GM21825 (cell line): ENCODE measurements around the gene MAP3K3.

Experiments
- ATAC-seq: cut with Tn5 transposase; IDR thresholded peaks from one replicate; pipeline ENCODE4 v1.9.1; 2021; ENCODE audit warnings: mild to moderate bottlenecking, moderate library complexity; ENCODE audit not compliant: unreplicated experiment

MAP3K3 gene

DNA sequence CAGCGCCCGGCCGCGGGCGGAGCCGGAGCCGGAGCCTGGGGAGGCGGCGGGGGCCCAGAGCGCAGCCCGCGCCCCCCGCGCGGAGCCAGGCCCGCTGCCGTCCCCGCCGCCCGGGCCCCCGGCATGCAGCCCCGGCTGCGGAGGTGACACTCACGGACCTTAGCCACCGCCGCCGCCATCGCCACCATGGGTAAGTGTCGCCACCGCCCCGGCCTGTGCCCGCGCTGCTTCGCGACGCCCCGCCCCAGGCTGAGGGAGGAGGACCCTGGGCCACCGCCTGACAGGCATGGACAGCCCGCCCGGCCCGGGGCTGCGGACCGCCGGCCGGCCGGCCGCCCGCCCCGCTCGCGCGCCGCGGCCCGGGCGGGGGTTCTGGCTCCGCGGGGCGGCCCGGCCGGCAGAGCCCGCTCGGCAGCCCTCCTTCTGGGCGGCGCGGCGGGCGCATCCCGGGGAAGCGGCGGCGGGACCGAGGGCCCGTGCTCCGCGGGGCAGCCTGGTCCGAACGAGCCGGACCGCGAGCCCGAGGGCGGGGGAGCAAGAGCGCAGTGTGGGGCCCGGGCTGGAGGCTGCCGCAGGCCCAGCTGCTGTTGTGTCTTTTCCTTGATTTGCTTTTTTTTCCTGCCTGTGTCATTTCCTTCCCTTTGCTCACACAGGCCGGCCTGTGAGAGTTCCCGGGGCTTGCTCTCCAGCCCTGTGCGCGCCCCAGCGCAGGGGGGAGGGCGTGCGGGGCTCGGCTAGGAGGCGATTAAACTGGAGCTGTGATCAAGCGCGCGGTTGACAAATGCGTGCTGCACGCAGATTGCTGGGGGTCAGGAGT, 565 bp downstream of the MAP3K3 start:
- peak; percentile 31 for ATAC-seq

DNA sequence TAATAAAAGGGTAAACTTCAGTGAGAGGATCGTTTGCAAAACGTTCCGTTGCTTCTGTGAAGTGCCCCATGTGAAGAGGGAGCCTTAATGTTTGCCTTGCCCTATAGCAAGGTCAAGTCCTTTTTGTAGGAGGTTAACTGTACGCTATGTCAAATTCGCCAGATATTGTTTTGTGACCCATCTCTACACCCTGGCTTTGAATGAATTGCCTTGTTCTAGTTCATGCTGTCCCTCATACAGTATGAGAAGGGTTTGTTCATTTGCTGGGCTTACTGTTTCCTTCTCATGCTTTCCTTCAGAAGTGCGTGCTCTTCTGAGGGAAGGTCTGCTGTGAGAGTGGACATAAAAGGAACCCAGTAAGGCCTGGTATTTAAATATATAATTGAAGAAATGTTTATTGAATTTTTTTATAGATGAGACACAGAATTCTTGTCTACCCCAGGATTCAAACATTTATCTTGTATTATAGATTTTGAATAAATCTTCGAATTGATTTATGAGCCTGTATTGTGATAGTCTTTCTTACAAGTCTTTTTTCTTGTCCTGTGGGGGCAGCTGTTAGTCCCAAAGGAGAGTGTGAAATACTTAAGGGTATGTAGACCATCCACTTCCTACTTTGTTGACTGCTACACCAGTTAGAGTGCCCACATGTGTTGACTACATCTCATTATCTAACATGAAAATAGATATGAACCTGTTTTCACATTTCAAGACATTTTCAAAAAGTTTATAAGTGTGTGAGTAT, 1.7 kb downstream of the MAP3K3 start:
- ATAC-seq = no peak

DNA sequence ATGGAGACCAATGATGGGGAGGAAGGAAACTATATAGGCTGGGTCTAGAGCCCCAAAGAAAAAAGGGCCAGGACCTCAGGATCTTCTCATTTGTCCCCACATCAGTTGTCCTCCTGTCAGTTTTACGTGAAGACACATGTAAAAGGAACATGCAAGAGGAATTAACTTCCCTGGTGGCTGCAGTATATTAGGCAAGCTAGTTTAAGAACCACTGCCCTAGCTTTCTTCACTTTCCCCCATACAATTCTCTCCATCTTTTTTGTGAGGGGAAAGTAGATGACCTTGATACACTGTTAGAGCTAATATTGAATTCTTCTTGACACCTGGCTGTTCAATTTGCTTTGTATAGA, 2.3 kb downstream of the MAP3K3 start:
- no peak for ATAC-seq

DNA sequence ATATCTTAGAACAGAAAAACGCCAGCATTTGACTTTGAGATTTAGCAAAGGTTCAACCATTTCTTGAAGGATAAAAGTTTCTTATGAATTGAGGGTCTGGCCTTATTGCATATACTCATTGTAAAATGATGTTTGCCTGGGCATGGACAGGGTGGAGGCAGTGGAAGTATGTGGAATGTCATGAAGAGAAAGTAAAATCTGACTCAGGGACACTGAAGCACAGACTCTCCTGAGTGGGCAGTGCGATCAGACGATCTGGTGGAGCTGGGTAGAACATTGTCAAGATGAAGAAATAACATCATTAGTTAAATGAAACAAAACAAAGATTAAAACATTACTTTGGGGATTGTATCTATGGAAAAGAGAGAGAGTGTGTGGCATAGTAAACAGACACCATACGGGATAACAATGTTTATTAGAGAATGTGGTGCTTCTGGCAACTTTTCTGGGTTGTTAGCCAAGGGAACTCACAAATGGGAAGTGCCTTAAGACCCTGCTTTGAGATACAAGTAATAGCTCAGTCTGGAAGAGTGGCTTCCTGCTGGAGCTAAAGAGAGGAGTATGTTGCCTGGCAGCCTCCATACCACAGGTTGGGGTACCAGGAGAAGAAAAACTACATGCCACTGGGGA, 4.4 kb downstream of the MAP3K3 start:
- no peak for ATAC-seq

DNA sequence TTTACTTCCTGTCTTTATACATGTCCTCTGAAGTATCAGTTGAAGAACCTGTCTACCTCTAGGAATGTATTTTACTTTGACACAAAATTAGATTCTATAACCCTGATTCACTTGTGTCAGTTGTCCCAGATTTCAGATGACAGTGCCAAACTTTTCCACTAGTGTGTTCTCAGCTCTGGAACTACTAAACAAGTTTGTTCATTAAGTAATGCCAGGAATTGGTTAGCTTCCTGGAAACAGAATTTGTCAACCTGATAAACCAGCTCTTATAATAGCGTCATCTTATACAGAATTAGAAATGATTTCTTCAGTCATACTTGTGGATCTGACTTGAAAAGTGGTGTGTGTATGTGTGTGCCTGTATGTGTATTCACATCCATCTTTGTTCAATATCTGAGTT, 7.4 kb downstream of the MAP3K3 start:
- ATAC-seq = no peak

DNA sequence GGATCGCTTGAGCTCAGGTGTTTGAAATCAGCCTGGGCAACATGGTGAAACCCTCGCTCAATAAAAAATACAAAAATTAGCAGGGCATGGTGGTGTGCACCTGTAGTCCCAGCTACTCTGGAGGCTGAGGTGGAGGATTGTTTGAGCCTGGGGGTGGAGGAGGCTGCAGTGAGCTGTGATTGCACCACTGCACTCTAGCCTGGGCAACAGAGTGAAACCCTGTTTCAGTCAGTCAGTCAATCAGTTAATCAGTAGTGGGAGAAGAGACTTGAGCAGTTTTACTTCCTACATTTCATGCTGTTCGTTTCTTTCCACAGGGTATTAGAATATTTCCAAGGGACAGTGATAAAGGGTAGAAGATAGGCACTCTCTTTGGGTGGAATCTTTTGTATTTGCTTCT, 8.8 kb downstream of the MAP3K3 start:
- no peak for ATAC-seq

DNA sequence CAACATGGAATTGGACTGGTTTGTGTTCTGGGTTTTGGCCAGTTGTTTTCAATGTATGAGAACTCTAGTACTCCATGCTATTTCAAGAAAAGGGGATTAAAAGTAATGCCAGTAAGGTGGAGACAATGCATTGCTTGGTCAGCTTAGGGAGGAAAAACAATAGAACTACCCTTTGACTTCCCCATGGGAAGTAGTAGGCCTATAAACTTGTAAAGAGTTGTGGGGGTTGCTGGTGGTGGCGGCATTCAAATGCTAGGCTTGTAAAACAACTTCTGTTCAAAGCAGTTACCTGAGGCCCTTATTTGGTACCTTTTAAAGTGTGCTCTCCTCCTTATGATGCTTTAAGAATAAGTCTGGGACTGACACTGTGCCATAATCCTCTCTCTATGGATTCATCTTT, 9.4 kb downstream of the MAP3K3 start:
- ATAC-seq = no peak

DNA sequence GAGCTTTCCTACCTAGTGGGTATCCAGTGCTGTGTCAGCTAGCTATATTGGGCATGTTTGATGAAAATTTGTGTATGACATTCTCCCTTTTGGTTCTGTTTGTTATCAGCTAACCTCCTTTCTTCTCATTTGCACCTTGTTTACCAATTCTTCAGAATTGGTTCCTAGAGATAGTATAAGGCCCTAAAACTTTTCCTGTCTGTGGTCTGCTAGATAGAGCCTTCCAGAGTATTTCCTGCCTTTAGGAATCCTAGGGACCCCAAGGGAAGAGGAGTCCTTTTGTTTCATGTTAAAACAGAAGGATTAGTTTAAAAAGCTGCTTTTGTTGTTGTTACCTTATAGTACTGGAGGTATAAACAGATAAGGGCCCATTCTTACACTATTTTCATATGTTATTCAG, 11.5 kb downstream of the MAP3K3 start:
- no peak for ATAC-seq

DNA sequence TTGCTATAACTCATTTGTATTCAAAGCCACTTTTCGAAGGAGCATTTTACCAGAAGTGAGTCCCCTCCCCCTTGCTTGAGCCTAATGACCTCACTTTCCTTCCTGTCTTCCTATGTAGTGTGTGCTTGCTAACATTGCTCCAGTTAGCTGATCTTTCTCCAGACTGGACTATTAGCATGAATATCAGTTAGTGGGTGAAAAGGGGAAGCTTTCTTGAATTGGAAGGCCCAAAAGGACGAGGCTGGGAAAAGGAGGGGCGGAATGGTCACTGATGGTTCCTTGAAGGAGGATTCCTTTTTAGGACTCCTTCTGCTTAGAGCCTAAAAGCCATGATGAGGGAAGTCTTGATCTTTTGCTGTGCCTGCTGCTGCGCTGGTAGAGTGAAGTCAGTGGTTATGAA, 11.9 kb downstream of the MAP3K3 start:
- no peak for ATAC-seq

DNA sequence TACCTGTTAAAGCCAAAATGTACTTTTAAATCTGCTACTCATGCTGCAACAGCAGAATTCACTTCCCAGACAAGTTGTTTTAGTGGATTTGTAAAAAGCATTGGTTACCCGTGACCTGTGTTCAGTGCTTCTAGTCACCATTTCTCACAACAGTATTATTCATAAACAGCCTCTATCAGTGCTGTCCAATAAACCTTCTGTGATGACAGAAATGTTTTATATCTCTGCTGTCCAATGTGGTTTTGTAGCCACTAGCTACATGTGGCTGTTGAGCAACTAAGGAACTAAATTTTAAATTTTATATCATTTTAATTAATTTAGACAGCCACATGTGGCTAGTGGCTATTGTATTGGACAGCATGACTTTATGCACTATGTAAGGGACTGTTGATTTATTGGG, 12.6 kb downstream of the MAP3K3 start:
- no peak for ATAC-seq

DNA sequence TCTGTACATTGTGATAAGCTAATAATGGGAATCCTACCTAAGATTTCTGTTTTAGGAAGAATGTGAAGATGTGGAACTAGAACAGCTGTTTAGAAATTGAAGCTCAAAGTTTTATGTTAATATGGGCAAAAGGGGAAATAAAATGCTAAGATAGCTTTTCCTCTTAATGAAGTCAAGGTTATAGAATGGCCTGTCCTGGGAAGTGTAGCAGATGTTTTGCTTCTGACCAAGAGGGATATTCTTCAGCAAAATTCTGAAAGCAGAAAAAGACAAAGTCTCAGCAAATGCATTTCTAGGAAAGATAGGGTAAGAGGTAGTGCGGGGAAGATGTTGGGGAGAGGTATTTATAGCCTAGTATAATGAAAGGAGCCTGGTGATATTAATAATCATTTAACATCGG, 13.1 kb downstream of the MAP3K3 start:
- no peak for ATAC-seq

DNA sequence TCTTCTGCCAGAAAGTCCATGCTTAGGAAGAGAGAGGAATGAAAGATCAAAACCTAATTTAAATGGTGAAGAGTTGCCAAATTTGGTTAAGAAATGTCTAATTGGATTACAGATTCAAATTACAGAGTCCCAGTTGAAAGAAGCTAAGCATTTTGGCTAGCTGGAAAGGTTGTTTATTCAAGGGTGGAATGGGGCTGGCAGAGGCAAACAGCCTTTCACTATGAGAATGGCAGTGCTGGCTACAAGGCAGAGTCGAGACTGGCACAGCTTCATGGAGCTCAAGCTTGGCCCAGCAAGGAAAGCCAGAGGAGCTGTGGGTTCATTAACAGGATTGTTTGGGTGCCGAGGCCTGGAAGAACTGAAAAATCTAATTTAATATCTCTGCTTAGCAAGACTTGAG, 13.6 kb downstream of the MAP3K3 start:
- no peak for ATAC-seq

DNA sequence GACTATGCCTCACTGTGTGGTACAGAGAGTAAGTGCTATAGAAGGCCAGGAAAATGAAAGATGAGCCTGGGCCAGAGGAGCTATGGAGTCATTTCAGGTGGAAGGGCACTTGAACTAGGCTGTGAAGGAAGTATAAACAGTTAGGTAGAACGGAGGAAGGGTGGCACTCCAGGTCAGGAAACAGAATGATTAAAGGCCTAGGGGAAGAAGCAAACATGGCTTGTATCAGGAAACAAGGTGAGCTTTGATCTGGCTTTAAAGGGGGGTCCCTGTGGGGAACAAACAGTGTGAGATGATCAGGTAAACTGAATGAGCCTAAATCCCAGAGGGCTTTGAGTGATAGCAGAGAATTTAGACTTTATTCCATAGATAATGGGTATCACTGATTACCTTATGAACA, 16.9 kb downstream of the MAP3K3 start:
- no peak for ATAC-seq

DNA sequence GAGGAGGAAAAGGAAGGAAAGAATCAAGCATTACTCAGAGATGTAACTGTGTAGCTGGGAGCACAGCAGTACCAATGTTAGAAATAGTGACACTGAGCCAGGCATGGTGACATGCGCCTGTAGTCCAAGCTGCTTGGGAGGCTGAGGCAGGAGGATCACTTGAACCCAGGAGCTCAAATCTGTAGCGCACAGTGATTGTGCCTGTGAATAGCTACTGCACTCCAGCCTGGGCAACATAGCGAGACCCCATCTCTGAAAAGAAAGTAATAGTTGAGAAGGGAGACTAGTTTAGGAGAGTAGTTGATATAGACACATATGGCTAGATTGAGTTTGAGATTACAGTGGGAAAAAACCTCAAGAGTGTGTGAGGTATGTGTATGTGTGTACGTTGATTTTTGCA, 17.8 kb downstream of the MAP3K3 start:
- no peak for ATAC-seq

DNA sequence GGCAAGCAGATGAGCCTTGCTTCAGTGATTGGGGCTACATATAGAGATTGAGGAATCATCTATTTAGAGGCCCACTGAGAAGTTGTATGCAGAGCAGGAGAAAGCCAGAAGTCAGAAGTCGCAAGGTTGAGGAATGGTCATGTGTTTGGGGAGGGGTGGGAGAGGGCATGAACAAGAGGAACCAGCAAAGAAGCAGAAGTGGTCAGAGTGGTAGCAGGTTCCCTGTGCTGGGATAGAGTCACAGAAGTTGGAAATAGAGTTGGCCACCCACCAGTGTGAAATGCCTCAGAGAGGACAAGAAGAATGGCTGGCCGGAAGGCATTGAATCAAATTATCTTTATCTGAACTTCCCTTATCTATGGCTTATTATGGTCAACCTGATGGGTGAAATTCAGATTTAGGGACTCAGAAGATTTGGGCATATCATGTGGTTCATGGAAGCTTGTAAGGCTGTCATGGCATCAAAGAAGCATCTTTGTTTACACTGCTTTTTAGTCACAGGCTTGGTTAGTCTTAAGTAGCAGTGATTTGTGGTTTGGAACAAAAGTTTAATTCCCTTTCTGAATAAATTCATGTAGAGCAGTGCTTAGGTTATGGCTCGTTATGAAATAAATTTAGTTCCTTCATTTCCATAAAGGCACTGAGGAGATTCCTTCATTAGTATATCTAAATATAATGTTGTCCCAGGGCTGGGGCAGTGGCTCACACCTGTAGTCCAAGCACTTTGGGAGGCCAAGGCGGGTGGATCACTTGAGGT, 19.7 kb downstream of the MAP3K3 start:
- ATAC-seq = no peak

DNA sequence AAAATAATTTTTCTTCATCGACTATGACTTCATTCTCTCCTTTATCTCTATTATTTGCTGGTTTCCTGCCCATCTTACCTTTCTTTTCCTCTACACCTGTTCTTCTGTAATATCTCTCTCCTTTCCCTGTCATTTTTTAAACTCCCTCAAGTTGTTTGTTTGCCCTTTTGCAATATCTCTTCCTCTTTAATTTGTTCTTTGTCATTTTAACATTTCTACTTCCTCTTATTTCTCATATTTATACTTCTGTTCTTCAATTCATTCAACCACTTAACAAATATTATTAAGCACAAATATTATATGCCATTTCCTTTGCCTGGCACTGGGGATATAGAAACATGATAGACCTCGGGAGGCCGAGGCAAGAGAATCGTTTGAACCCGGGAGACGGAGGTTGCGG, 22.6 kb downstream of the MAP3K3 start:
- ATAC-seq = no peak

DNA sequence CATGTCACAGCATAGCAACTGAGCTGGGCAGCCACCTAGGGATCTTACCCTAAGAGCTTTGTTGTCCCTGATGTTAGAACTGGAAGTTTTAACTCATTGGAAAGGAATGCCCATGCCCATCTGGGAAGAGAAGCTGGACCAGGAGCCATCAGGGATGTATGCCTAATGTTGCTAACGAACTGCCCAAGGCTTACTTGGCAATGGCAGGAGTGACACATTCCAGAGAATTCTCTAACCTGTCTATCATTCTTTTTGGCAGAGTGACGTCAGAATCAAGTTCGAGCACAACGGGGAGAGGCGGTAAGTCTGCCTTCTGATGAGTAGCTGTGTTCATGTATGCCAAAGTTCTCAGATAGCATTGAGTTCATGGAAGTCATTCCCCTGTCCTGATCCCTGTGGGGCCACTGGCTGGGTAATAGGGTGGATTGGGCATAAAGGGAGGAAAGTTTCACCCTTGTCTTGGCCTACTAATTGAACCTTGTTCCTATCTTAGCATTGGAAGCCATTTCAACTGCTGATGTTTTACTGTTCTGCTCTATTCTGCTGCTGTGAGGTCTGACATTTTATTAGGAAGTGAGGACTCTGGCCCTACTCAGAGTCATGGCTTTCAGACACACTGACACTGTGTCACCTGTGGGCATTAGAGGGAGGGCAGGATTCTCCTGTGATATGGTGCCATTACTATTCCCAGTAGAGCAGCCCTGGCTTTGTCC, 23.7 kb downstream of the MAP3K3 start:
- no peak for ATAC-seq

DNA sequence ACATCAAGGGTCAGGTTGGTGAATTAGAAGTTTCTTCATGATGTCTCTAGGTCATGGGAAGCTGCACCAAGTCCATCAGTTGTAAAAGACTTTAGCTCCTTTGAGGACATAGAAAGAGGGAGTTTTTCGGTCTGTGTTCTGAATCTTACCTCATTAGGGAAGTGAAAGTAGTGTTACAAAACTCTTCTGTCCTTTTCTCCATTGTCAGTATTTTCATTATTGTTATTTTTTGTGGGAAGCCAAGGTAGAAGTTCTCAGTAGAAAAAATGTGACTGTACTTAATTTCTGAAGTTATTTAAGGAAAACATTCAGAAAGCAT, 24.2 kb downstream of the MAP3K3 start:
- ATAC-seq = peak; percentile 77

DNA sequence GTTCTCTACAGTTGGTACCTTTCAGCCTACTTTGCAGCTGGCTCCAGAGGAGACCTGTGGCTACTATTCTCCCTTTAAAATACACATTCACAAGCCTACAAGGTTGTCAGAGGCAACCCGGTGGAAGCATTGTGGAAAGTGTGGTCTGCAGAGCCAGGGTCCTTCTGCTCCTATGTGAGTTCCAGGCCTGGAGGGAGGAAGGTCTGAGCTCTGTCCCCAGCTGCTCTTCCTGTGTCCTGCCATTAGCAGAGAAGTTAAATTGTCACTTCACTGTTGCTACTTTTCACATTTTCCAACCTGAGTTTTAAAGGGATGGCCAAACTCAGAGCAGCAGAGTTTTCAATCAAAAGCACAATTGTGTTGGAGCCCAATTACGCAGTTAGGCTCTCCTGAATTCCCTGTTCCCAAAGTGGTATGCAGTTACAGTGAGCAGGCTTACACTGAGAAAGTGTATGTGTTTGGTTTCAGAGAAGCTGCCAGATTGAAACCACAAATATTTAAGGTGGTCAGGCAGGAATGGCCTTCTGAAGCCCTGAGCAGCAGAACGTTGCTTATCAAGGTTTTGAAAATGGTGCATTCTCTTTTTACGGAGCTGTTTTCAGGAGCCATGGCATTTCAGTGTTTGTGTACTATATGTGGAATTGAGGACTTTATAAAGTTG, 25.0 kb downstream of the MAP3K3 start:
- no peak for ATAC-seq

DNA sequence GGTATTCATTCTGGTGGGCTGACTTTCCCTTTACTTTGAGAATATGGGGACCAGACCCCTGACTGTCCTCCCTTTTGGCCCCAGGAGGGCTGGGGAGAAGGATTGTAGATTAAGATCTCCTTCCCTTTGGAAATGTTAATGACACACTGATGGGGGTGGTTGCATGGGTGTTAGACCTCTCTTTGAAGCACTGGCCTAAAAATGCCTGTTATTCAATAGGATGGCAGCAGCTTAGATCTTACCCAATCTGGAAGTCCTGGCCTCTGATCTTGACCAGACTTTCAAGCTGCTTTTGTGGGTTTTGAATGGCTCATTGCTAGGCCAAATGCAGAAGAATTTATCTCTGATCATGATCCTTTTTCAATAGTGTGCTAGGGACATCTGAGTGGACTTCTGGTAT, 25.7 kb downstream of the MAP3K3 start:
- no peak for ATAC-seq
